ENCODE results near the gene SMAD3. TPM values are rescaled to one million over a fixed set of nuclear protein-coding genes. Genes with fewer than 3 reads are reported as not detected.

The SMAD3 gene
- total and polyA plus RNA-seq, 4 donors: 4.0 to 12.2 (median 5.5) TPM

- no peaks in the 10 kb centered on the region for H3K9me3 ChIP-seq (ENCODE audit: control insufficient read depth in 4 of 4, low read length in 3 of 4)
- peak overlapping the region; percentile 93 to 95 for H3K27ac ChIP-seq (ENCODE audit: low read depth in 1 of 2, low read length in 2 of 2)
Measured at GRCh38 chr15:67061811-67062368, 3.5 kb upstream of the SMAD3 start.

GRCh38 chr15:67062369-67062985 is 2.9 kb upstream of the SMAD3 start:
- Histone ChIP-seq H3K4me1 (ENCODE audit: control insufficient read depth in 4 of 4, insufficient read depth in 4 of 4, low read length in 3 of 4) (peaks cover 10 to 46% (median 37%) of the 10 kb centered on the region in 4 donors), H3K27ac (ENCODE audit: low read depth in 1 of 2, low read length in 2 of 2) (peak overlapping the region; percentile 93 to 95), H3K9me3 (ENCODE audit: control insufficient read depth in 4 of 4, low read length in 3 of 4) (no peaks in the 10 kb centered on the region), H3K9ac (ENCODE audit: low read depth in 1 of 2, low read length in 2 of 2) (peak overlapping the region; percentile 5 to 82), H3K27me3 (ENCODE audit: control insufficient read depth in 4 of 4, insufficient read depth in 4 of 4, low read length in 3 of 4) (no peaks in the 10 kb centered on the region), H3K36me3 (ENCODE audit: control insufficient read depth in 4 of 4, insufficient read depth in 3 of 4, low read depth in 1 of 4, low read length in 3 of 4) (no peaks in the 10 kb centered on the region), H3K4me3 (ENCODE audit: low read depth in 1 of 3, low read length in 3 of 3) (peak overlapping the region in 2 of 3 donors; percentile 9 to 12)
- 40% methylated on average over 3 of the region's 3 CpGs for WGBS
- DNase-seq (ENCODE audit: low spot score): no peak
- no peak for TF ChIP-seq ATF3 (IDR thresholded peaks at IDR 0.05)
- peak; percentile 67 for TF ChIP-seq ZBTB33 (IDR thresholded peaks at IDR 0.05)
- peak in 1 of 2 donors; percentile 27 for TF ChIP-seq GABPA (IDR thresholded peaks at IDR 0.05 in 1 of 2, conservative IDR thresholded peaks at IDR 0.05 in 1 of 2)
- peak in 1 of 2 donors; percentile 46 for TF ChIP-seq JUND (IDR thresholded peaks at IDR 0.05)
- TF ChIP-seq FOXA1 (IDR thresholded peaks at IDR 0.05): no peak
- TF ChIP-seq SP1 (IDR thresholded peaks at IDR 0.05): peak; percentile 84
- TF ChIP-seq MAX (IDR thresholded peaks at IDR 0.05): peak; percentile 93
- TF ChIP-seq YY1 (IDR thresholded peaks at IDR 0.05): peak; percentile 60
- no peak for TF ChIP-seq NR2F2 (IDR thresholded peaks at IDR 0.05)
- peak; percentile 88 to 90 for TF ChIP-seq HNF4A (conservative IDR thresholded peaks at IDR 0.05)
- no peak for TF ChIP-seq CTCF (IDR thresholded peaks at IDR 0.05; ENCODE audit: low read depth, low read length, missing input control)
- peak; percentile 82 for TF ChIP-seq REST (IDR thresholded peaks at IDR 0.05)
- no peak for TF ChIP-seq TAF1 (conservative IDR thresholded peaks at IDR 0.05)
- TF ChIP-seq FOXA2 (IDR thresholded peaks at IDR 0.05): no peak

More at GRCh38 chr15:67061811-67062368, 3.5 kb upstream of the SMAD3 start:
- no peak for TF ChIP-seq REST (IDR thresholded peaks at IDR 0.05)
- TF ChIP-seq RXRA (IDR thresholded peaks at IDR 0.05): peak in 1 of 2 donors; percentile 55
- no peak overlapping the region for H3K4me3 ChIP-seq (ENCODE audit: low read depth in 1 of 3, low read length in 3 of 3)
- 18% methylated on average over 3 of the region's 3 CpGs for WGBS
- no peaks in the 10 kb centered on the region for H3K27me3 ChIP-seq (ENCODE audit: control insufficient read depth in 4 of 4, insufficient read depth in 4 of 4, low read length in 3 of 4)
- H3K36me3 ChIP-seq (ENCODE audit: control insufficient read depth in 4 of 4, insufficient read depth in 3 of 4, low read depth in 1 of 4, low read length in 3 of 4): no peaks in the 10 kb centered on the region
- DNase-seq (ENCODE audit: low spot score): no peak
- H3K9ac ChIP-seq (ENCODE audit: low read depth in 1 of 2, low read length in 2 of 2): peak overlapping the region in 1 of 2 donors; percentile 82
- peaks cover 8 to 40% (median 32%) of the 10 kb centered on the region in 4 donors for H3K4me1 ChIP-seq (ENCODE audit: control insufficient read depth in 4 of 4, insufficient read depth in 4 of 4, low read length in 3 of 4)

Measured in liver (tissue), 9 donors.